Endometrial microvascular endothelial cells (primary cell): ENCODE measurements around the gene RAPGEF4. TPM values are rescaled to one million over a fixed set of nuclear protein-coding genes. Genes with fewer than 3 reads are reported as not detected.

Source experiments
- in situ Hi-C: cut with HindIII; loops from 2 replicates; pipeline ENCODE4 v1.10.0; 2017; ENCODE audit warnings: low sequenced_read_pairs, low pct_unique_long_range_greater_than_20kb; ENCODE audit errors: inconsistent ontology term
- total RNA-seq: library from RNA; depleted of rRNA; stranded (reverse); fragments of >200 nt; gene quantifications from one replicate; pipeline ENCODE4 v1.2.3, GENCODE V29; 2015; ENCODE audit errors: inconsistent ontology term

RAPGEF4 gene
- total RNA-seq, 1 donor from 2014 or later: 7.4 TPM

DNA sequence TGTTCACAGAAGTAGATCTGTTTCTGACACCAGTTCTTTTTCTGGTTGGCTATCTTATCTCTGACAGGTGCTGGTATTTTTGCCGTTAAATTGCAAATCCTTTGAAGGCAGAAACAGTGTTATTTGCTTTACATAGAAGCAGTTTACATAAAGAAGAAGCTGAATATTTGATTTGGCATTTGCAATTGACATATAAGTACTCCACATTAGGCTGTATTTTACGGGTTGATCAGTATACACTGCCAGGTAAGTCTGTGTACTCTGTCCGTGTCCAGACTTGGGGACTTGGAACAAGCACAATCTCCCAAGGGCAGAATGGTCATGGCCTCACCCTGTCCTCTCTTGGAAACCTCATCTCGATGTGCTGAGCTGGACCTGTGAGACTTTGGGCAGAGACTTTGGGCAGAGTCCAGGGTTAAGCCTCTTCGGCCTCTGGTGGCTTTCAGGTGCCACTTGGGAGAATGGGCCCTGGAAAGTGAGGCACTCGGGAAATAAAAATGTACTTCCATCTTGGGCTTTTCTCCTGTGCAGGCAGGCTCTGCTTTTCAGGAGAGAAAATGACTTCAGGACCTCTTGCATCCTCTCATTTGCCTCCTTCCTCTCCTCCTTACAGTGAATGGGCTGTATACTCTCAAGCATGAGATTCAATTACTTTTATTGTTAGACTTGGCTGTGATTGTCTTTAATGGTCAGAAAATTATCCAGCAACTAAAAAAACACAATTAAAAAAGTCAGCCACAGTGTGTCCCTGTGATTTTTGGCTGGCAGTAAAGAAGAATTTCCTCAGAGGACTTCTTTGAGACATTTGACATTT is 108.5 kb downstream of the RAPGEF4 start:
- in situ Hi-C loops: no loop called here

DNA sequence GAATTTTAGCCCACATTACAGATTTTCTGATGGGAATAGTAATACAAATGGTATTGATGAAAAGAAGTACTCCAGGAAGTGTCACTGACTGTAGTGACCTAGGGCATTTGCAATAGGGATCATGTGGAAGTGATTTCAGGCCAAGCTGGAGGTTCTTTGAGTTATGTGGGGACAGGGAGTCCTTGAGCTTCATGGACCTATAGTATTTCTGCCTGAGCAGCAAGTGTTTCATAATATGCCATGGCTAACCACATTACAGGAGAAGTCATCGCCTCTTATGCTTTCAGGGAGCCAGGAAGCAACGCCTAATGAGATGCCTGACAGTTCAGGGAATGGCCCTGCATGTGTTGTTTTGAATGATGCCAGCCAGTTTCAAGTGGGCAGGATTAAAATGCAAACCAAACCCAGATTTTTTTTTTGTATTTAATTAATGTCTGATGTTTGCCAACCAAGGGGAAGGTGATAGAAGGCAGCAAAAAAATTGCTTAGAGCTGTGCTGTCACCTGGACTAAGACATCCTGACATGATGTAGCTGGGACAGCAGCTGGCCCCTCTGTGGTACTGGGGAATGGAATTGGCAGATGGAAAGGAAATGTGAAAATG is 109.5 kb downstream of the RAPGEF4 start:
- in situ Hi-C loops: no loop called here

- in situ Hi-C loops: no loop called here
Measured at GRCh38 chr2:172846551-172846950, 110.9 kb downstream of the RAPGEF4 start.

GRCh38 chr2:172847188-172847587 is 111.5 kb downstream of the RAPGEF4 start:
- in situ Hi-C loops: no loop called here

DNA sequence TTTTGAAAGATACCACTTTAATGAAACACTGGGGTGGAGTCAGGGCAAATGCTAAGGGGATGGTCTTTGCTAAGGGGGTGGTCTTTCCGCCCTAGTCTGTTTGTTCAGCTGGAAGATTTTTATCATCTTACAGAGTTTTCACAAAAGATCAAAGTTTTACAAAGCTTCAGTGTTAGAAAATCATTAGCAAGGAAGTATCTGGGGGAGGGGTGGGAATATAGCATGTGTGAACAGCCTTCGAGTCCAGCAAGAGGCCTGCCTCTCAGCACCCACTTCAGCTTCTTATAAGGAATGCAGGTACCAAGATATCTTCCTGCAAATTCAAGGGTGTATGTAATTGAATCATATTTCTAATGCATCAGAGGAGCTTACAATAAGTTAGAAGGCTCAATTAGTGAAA is 112.9 kb downstream of the RAPGEF4 start:
- in situ Hi-C loops: no loop called here

GRCh38 chr2:172849519-172850217 is 114.0 kb downstream of the RAPGEF4 start:
- in situ Hi-C loops: no loop called here

DNA sequence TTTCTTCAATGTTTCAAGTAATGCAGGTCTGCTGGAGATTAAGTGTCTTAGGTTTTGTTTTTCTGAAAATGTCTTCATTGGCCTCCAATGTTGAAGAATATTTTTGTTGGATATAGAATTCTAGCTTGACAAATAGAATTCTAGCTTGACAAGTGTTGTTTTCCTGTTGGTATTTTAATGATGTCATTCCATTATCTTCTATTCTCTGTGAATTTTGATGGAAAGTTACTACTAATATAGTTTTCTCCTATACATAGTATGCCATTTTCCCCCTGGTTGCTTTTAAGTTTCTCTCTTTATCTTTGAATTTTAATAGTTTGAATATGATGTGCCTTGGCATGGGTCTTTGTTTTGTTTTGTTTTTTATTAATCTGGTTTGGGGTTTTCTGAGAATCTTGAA is 119.9 kb downstream of the RAPGEF4 start:
- in situ Hi-C loops: no loop called here

DNA sequence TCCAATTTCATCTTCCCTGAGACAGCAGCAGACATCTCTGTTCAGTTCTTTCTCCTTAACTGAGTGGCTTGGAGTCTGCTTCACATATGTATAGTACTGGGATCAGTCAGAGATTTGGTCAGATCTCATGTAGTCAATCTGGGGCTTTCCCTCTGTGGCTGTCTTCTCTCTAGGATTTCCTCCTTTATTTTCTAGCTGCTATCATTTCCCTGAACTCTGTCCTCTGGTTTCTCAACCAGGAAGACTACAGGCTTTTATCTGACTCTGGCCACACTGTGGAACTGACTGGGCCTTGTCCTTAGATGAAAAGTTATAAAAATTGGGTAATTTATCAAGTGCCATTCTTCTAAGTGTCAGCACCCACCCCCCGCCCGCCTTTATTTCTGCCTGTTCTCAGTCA is 121.0 kb downstream of the RAPGEF4 start:
- in situ Hi-C loops: no loop called here

DNA sequence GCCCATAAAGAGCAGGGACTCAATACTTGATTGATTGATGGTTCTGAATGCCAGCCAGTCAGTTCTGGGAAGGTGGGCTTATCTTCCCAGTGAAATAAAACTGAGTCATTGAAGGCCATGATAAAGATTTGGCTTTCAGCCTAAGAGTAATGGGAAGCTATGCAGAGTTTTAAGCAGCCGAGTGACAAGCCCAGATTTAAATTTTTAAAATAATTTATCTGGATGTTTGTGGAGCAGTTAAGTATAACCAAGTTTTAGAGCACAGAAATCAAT is 122.8 kb downstream of the RAPGEF4 start:
- in situ Hi-C loops: no loop called here

DNA sequence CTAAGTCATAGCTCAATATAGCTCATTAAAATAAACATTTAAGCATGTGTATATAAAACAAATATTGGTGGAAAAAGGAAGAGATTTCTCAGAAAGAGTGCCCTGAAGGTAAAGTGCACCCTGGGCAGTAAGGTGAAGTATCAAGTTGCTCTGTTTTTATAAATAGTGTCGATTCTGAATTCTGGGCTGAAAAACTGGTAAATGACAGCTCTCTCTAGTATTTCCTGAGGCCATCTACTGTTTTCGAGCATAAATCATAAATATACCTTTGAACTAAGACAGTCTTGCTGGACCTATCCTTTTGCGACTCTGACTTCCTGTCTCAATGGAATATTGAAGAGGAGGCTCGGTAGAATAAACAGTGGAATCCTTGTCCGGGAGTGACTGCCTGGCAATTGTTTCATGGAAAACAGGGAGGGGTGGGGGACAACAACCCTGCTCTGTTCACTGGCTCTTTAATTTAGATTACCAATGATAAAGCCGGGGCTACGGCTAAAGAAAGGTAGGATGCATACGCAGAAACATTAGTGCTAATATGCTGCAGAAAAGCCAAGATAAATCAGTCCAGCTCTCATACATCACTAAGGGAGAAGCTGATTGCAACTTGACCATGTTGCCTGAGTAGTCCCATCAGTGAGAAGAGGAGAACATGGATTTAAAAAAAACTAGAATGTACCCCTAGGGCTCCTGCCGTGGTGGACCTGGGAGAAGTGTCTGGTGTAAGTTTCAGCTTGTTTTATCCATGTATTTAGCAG is 124.1 kb downstream of the RAPGEF4 start:
- in situ Hi-C loops: no loop called here

DNA sequence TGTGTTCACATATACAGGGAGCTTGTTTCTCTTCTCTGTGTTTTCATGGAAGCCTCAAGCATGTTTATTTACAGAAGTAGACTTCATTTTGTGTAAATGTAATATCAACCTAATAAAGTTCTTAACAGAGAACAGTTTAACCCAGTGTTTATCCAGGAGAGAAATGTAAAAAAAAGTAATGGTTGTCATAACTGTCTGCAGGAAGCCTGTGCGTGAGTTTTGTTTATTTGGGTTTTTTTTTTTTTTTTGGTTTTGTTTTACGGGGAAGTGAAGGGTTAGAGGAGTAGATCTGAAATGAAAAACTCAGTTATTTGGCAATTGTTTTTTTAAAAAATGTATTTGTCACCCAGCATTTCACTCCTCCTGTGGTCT is 124.7 kb downstream of the RAPGEF4 start:
- in situ Hi-C loops: no loop called here

- in situ Hi-C loops: no loop called here
Measured at GRCh38 chr2:172861098-172861497, 125.5 kb downstream of the RAPGEF4 start.

DNA sequence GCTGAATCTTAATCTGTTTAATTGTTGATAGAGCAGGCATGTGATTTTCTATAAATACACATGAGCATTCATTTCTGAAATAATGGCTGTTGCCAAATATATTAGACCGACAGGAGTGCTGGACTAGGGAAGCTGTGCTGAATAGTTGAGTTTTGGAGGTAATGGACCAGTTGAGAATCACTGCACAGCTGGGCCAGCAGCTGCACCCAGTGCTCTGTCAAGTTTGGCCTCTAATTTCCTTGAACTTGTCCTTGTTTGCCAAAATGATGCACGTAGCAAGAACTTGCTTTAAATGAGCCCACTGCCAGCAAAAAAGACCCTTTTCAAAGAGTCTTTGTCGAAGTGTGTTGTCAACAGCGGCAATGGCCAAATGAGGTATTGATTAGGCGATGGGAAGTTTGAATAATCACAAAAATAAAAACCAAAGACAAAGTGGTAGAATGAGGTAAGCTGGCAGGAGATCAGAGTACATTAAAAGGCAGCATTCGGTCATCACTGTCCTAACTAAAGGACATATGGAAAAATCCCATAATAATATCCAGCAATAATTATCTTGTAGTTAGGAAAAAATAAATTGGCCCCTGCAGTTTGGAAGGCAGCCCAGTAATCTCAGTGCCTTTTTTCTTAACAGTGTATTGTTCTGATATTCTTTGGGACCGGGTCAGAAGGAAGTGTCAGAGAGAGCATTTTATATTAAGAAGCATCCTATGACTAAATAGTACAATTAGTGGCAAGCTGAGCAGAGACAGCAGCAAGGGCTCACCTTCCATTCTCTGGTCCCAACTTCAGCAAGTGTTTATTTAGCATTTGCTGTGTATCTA is 126.2 kb downstream of the RAPGEF4 start:
- in situ Hi-C loops: no loop called here

DNA sequence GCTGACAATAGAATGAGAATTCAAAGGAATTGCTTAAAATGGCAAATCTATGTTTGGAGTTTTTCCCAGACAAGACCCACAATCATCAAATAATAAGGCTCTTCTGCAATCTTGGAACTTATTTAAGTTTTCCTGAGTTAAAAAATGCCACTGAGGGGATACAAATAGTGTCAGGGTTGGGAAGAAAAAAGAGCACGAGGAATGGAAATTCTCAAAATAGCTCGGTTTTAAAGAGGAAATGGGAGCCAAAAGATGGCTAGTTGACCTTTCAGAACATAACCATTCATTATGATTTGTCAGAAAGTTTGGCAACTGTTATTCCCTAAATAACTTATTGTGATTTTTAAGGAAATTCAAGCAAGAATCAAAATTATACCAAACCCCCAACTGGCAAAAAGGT is 127.7 kb downstream of the RAPGEF4 start:
- in situ Hi-C loops: no loop called here

- in situ Hi-C loops: no loop called here
Measured at GRCh38 chr2:172864182-172864581, 128.5 kb downstream of the RAPGEF4 start.

GRCh38 chr2:172865422-172865821 is 129.8 kb downstream of the RAPGEF4 start:
- in situ Hi-C loops: no loop called here

DNA sequence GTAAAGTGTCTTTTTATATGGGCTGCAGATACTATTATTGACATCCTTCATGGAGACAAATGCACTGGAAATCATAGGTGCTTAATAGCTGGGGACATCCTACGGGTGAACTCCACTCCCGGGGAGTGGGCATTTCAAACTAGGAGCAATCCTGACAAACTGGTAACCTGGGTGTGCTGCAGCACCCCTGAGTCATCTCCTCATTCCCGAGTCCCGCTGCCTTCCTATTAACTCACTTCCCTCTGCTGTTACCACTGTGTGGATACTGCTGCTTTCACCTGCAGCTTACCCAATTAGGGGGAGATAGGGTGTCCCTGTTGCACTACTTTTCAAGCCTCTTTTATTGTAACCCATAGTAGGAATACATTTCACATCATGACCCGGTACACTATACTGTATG is 134.2 kb downstream of the RAPGEF4 start:
- in situ Hi-C loops: no loop called here

- in situ Hi-C loops: no loop called here
Measured at GRCh38 chr2:172870396-172870795, 134.8 kb downstream of the RAPGEF4 start.

DNA sequence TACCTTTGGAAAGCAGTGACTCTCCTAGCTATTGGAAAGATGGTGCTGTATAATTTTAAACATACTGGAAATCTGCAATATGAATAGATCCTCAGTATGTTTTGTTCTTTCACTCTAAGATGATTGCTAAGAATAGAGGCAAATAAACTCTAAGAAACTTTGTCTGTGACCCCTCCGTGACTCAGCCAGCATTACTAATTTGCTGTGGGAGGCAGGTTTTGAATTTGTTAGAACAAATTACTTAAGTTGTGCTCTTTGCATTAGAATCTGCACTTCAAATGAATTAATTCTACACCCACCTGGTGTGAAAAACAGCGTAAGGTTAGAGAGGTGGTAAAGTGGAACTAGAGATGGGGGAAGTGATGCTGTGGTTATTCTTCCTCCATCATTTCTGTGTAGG is 142.2 kb downstream of the RAPGEF4 start:
- in situ Hi-C loops: no loop called here
